GM21390 (cell line): ENCODE results near the gene NTRK2.

ENCODE experiments used
- ATAC-seq: cut with Tn5 transposase; IDR thresholded peaks from one replicate; pipeline ENCODE4 v1.9.1; 2021; ENCODE audit not compliant: unreplicated experiment

The NTRK2 gene

DNA sequence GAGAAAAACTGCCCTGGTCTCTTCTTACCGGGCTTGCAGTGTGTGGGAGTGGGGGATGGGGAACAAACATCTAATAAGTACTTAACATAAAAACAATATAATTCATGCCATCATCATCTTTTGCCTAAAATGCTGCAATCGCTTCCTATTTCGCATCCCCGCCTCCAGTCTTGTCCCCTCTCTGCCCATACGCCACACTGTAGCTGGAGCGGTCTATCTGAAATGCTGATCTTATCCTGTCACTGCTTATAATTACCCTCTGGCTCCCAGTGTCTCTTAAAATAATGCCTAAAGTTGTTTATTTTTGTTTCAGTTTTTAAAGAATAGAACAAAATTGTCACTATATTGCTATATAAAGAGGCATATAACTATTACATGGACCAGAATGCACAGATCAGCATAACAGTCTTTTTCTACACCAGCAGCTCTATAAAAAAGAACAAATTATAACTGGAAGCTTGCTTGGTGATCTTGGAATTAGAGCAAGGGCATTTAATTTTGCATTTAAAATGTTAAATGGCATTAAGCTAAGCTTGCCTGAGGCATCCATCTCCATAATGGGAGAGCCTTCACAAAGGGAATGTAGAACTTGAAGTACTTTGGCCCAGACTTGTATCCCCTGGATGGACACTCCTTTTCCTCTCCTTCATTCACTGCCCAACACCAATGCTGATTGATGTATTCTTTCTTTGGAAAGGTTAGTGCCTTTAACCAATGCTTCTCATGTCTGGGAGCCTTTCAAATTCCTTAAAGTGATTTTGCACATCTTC, 12.2 kb downstream of the NTRK2 start:
- ATAC-seq = no peak

DNA sequence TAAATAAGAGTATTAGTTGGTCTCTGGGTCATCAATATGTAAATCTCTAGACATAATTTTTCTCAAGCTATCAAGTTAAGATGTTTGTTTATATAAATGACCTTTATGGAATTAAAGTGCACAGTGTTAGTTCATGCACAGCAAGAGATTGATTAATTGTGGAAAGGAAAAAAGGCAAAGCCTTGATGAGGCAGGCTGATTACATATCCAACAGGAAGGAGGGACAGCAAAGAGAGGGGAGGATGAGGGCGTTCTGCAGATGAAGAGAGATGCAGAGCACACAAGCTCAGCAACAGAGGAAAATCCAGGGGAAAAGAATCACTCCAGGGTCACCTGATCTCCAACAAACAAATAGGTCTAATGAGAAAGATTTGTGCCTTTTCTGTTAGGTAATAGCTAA, 16.5 kb downstream of the NTRK2 start:
- ATAC-seq = no peak

DNA sequence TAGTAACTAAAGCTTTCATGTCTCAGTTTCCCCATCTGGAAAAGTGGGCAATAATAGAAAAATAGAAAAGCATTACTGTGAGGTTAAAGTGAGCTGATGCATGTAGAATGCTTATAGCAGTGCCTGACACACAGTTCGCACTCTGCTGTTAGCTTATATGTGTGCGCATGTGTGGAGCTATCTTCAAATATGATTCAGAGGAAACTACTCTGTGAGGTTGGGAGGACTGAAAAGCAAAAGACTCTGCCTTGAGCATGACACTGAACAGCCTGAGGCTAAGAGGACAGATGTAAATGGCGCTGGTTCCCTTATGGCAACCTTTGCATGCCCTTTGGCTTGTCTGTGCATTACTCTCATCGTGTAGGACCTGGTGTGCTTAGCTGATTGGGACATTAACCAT, 19.4 kb downstream of the NTRK2 start:
- no peak for ATAC-seq

DNA sequence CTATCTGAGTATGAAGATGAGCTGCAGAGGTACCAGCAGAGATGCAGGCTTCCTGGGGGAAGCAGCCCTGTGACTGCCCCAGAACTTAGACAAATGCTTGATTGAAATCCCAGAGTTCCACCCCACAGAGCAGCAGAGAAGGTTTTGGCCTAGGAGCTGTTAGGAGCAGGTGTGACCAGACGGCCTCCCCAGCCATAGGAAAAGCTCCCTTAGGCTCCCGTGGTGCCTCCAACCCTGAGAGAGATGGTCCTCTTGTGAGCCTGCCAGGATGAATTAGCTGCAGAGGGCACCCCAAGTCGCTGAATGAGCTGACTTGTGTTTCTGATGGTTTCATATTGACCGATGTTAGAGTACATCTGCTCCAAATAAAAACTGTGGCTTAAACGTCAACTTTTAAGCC, 22.1 kb downstream of the NTRK2 start:
- ATAC-seq = no peak

DNA sequence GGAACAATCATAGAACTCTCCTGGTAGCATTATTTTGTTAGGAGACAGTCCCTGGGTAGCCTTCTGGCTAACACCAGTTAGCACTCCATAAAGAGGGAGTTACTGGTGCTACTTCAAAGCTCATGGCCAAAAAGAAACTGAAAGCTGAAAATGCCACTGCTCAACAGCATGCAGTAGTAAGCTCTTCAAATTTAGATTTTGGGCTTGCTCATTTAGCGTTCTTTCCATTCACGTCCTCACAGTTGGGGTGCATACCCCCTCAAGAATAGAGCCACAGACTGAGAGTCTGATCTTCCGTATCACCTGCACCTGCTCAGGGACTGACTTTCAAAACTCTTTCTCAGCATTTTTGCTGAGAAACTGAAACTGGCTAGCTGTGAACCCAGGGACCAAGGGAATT, 24.7 kb downstream of the NTRK2 start:
- ATAC-seq = peak; percentile 82

DNA sequence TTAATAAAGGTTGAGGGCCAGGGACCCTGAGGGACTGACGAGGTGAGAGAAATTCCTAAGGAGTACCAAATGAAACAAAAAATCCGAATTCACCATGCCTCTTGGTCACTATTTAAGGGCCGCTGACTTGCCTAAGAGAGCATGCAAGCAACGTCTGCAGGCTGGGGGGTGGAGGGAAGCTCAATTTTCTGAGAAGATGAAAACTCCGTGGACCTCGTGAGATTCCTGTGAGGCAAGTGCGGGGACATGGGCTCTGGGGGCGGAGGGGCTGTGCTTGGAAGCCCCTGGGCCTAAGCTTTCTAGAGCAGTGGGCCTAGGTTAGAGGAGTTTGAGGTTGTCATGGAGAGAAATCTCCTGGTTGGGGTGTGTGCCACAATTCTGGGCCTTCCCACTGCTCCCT, 27.5 kb downstream of the NTRK2 start:
- ATAC-seq = no peak

DNA sequence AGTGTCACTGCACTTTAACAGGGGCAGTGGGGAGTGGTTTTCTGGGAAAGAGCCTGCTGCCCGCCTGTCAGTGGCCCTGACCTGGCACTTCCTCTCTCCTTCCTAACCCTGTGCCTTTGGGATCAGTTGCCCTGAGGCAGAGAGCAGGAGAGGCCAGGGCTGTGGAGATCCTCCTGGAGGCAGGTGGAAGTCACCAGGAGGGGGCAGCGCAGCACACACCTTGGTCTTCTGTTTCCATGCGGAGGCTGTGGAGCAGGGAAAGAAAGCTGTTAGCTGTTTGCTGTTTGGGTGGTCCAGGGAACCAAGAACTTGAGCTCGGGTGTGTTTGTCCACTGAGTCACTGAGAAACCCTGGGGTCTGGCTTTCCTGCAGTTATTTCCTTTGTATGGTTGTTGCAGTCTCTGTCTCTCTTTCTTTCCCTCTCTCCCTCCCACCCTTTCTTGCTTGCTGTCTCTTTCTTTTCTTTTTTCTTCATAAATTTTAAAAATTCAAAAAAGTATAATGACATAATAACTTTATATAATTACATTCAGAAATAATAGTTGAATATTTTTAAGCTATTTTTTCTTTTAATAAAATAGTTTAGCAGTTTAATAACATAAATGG, 28.1 kb downstream of the NTRK2 start:
- no peak for ATAC-seq

DNA sequence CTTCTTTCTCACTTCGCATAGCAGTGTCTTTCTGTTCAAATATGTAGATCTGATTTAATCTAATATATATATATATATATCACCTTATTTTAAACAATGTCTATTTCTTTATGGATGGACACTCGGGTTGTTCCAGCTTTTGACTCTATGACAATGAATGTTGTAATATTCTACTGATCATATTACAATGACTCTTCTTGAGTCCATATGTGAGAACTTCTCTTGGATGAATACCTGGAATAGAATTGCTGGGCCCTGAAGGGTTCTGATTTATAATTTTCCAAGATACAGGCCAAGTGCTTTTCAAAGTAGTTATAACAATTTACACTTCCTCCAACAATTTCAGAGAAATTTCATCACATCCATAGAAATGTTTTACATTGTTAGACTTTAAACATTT, 28.8 kb downstream of the NTRK2 start:
- ATAC-seq = no peak

DNA sequence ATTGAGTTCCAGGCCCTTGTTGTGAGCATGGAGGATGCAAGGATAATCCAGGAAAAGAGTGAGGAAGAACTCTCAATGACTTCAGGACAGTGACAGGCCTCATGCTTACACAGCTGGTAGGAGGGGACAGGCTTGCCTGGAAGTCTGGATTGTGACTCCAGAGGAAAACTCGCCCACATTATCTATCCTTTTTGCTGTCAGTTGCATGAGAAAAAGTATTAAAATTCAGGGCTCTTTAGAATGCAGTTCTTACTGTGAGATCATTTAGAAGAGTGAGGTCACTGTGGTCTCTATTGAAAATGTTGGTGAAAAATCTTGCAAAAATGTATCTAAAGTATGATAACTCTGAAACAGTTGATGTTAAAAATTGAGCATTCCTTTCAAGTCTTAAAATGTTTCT, 30.5 kb downstream of the NTRK2 start:
- ATAC-seq = no peak

DNA sequence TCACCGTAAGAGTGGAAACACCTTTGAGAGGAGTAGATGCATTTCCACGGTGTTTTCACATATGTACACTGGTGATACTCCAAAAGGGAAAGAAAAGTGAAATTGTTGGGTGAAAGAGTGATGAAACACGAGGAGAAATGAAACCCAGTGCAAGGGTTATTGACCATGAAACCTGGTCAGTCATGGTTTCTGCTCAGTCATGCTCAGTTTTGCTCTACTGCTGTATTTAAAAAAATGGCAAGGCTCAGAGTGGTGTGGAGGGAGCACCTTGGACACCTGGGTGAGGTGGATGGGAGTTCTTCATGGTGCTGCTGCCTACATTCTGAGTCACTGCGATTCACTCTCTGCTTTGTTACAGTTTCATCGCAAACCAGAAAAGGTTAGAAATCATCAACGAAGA, 32.3 kb downstream of the NTRK2 start:
- ATAC-seq = peak; percentile 87

DNA sequence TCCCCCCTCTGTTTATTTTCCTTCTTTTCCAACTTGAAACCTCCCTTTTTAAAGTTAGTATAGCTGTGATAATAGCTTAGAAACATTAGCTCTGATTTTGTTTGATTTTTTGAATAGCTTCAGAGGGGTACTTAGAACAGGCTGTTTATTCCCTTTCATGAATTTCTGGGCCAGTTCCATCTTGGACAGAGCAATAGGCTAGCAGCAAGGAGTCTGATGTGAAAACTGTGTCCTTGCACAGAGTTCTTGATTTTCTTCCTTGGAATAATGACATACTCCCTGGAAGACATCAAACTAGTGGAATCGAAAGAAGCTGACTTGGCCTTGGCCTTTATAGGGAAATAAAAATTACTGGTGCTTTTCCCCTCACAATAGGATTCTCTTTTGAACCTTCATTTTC, 32.9 kb downstream of the NTRK2 start:
- no peak for ATAC-seq

DNA sequence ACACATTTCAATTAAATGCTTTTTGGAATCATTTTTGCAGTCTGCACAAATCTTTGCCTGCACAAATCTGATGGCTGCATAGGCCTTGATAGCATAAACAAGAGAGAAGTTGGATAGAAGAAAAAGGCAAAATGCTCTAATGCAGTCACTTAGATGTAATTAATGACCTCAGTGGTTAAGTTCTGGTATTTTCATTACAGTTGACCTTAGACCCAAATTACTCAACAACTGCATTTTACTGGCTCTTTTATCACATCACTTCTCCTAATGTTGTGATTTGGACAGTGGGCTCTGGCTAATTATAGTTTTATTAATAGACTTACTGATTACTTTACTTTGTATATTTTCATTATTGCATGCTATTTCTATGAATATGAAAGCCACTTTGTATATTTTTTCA, 34.3 kb downstream of the NTRK2 start:
- ATAC-seq = no peak

DNA sequence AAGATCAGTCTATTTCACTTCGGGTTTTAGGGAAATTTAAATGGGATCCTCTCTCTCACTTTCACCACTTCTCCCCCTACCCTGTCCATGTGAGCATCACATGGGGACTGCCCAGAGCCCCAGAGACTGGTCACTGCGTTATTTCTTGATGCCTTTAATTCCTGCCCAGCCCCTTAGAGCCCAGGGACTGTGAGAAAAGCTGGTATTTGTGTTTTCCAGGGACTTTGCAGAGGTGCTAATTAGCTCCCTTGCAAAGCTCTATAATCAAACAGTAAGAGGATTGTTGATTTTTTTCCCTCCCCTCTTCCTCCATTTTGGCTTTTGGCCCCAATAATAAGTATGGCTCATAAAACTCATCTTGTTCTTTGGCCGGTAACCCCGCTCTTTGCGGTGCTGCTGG, 35.6 kb downstream of the NTRK2 start:
- no peak for ATAC-seq

DNA sequence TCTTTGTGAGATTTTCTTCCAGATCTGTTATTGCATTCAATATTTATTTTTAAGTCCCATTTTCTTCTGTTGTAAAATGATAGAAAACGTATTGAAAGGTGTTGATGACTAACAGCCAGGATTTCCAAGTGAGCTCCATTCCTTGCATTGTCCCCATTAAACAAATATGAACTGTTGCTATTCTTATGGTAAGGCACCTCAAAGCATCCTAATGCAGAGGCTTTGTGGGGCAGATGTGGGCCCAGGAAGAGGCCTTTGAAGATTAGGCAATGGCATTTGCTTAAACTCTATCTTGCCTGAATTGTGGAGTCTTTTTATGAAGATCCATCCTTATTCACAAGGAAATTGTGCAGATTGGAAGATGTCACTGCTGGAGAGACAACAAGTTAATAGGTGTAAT, 38.9 kb downstream of the NTRK2 start:
- no peak for ATAC-seq

DNA sequence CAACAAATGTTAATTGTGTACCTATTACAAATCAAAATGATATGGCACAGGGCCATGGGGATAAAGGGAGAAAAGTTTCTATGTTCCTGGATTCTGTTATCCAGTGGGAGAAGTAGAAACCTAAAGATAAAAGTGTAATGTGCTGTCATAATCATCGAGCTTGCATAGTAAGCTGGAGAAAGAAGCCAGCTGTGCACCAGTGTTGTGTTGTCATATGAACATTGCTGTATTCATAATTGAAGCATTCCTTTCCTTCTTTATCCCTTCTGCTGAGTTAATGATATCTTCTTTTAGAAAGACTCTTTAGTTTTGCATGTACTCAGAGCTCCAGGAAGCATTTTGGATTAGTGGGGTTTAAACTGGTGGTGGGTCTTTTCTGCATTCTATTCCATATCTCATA, 39.5 kb downstream of the NTRK2 start:
- ATAC-seq = no peak

DNA sequence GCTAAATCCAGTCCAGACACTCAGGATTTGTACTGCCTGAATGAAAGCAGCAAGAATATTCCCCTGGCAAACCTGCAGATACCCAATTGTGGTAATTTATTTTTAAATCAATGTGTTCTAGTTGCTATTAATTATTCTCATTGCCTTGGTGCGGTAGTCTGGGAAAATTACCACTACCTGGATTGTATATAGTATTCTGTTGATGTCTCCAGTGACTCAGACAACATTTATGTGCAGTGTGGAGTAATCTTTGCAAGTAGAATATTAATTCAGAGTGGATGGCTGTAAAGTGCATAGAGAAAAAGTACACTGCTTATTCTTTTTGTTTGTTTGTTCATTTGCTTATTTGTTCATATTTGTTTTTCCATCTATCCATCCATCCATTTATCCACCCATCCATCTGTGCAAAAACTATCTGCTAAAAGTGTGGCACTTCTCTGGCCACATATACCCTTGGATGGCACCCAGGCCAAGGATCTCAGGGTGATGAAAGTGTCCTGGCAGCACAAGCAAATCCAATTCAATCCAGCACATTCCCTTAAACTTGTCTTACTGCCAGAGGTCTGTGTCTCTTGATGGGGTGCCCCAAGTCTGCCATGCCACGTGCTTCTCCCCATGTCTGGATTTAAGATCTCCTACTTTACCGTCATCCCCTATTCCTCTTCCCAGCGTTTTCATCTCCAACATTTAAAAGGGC, 41.3 kb downstream of the NTRK2 start:
- ATAC-seq = no peak

DNA sequence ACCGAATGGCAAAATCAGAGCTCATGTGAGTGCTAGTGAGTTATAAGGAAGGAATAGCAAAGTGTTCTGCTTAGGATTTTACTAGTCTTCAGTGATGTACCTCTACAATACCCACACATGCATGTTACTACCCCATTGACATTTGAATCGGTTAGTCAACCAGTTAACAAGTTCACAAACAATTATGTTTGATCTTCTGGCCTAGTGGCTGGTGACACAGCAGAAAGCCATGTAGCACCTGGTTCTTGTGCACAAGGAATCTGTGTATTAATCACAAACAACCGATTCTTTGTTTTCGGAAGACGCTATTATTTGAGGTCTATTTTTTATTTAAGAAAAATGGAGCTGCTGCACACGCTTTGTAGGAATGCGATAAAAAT, 41.9 kb downstream of the NTRK2 start:
- no peak for ATAC-seq

DNA sequence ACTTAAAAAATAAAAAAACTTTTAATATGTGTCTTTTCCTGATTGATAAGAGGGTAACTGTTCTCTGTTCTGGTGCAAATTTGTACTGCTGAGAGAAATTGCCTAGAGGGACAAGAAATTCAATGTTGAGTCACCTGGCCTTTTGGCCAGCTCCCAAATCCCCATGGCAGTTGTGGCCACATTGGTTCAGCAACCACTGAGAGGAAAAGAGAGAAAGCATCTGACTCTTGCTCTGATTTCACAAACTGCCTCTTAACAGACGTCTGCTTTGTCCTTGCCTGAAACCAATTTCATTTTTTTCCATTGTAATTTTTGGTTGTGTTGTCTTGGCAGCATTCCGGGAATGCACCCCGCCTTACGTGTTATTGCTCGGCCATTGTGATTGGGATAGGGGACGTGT, 42.4 kb downstream of the NTRK2 start:
- no peak for ATAC-seq

DNA sequence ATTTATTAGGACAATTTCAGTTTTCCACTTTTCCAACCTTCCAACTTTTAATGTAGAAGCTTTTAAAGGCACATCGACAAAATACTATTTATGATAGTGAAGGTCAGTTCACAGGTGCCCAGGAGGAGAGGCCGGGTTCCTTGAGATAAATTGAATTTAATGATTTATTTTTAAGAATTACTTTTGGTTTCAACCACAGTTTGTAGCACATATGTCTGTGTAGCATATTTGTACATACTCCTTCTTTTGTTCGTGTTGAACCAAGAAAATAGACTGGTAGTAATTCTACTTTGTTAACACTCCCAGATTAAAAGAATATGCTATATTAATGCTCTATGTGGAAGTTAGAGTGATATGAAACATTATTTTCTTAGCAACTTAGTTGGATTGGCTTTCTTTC, 46.7 kb downstream of the NTRK2 start:
- no peak for ATAC-seq

DNA sequence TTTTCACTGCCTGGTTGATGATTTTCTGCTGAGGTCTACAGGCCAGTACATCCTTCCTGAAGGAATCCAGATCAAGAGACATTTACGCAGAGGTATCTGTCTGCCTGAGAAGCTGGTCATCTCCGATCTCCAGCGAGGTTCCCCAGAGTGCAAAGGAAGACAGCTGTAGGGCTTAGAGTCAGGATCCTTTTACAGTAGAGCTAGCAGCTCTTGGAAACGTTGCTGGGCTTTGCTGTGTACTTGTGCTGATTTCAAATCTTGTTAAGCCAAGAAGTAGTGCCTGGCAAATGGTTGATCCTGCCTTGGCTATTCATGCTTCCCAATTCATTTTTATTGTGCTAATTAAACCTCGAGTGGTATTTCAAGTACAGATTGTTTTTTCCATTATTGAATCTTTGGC, 48.9 kb downstream of the NTRK2 start:
- ATAC-seq = no peak

DNA sequence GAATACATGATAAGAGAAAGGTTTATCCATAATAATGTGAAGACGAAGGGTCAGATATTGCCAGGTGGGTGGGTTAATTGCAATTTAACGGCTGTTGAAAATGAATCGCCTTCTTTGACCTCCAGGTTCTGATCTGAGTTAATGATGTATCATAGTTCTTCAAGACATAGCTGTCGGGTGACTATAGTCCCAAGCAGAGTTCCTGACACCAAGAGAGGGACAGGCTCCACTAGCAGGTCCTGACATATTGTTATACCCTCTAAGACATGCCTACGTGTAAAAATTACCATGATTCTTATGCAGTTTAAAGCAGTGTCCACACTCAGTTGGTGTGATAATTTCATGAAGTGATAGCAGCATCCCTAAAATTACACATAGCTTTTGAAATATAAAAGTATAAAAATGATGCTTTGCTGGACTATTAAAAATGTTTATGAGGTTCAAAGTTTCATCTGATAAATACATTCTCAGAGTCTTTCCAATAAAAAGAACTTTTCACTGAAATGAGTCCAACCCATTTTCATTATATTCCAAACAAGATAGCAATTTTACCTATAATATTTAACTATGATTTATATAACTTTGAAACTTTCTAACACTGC, 53.0 kb downstream of the NTRK2 start:
- ATAC-seq = no peak

DNA sequence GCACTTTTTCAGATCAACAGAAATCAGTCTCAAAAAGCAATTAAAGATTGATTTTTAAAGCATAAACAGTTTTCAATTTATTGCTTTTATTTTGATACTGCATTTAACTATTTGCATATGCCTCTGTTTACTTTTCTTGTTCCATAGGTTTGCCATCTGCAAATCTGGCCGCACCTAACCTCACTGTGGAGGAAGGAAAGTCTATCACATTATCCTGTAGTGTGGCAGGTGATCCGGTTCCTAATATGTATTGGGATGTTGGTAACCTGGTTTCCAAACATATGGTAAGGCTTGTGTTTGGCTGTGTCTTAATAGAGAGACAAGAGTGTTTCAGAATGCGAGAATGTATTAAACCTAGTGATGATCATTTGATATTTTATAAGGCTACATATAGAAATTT, 53.9 kb downstream of the NTRK2 start:
- ATAC-seq = no peak
